NCI-H524 treated with DMSO at 0.1 percent for 48 hours (cell line): ENCODE data around the gene ABL1.
A peak's percentile ranks its signal among the peaks of the same experiment; 100 is the strongest.

ENCODE experiments used
- DNase-seq: peaks from one replicate; lab custom pipeline; 2025; lab: John Stamatoyannopoulos, UW

Gene ABL1

DNA sequence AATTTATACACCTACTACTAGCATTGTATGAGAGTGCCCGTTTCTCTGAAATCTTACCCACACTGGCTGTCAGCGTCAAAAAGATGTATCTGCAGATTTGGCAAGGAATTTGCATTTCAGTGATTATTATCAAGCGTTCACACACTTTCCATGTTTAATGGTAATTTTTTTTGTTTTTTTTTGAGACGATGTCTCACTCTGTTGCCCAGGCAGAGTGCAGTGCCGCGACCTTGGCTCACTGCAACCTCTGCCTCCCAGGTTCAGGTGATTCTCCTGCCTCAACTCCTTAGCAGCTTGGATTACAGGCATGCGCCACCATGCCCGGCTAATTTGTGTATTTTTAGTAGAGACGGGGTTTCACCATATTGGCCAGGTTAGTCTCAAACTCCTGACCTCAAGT is 14.3 kb downstream of the ABL1 start:
- no peak for DNase-seq

DNA sequence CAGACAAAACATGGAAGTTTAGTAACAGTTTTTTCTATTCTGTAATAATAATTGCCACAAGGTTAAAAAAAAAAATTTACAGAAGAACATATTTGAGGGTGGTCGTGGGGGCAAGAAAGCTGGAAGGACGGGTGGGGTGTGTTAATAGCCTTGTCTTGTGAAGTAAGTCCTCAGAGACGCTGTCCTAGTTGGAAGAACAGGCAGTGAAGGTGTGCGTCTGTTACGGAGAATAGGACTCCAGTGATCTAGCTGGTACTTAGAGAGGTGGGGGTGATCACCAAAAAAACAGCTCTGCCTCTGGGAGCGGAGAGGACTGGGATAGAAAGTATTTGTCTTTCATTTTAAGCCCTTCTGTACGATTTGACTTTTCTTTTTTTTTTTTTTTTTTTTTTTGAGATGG is 17.7 kb downstream of the ABL1 start:
- DNase-seq = no peak

DNA sequence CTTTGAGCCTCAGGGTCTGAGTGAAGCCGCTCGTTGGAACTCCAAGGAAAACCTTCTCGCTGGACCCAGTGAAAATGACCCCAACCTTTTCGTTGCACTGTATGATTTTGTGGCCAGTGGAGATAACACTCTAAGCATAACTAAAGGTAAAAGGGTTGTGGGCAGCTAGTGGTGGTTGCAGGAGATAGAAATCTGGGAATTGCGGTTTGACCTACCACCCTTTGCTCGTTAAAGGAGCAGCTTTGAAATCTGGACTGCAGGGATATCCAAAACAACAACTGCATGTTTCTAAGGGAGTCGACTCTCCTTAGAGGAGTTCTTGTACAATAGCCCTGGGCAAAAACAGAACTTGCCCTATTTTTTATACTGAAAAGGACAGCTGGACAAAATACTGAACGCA is 19.0 kb downstream of the ABL1 start:
- DNase-seq = no peak

GRCh38 chr9:130854835-130855234 is 19.8 kb downstream of the ABL1 start:
- no peak for DNase-seq

DNA sequence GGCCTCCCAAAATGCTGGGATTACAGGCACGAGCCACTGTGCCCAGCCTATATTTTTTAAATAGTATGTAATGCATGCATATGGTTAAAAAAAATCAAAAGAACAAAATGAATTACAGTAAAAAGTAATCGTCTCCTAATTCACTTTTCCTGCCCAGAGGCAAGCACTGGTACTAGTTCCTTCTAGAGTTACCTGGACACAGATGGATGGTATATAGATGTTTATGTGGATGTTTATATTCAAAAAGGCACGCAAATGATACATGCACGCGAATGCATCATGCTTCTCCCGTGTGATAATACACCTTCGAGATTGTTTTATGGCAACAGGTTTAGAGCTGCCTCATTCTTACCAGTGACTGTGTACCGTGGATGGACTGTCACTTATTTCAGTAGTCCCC is 21.4 kb downstream of the ABL1 start:
- no peak for DNase-seq

DNA sequence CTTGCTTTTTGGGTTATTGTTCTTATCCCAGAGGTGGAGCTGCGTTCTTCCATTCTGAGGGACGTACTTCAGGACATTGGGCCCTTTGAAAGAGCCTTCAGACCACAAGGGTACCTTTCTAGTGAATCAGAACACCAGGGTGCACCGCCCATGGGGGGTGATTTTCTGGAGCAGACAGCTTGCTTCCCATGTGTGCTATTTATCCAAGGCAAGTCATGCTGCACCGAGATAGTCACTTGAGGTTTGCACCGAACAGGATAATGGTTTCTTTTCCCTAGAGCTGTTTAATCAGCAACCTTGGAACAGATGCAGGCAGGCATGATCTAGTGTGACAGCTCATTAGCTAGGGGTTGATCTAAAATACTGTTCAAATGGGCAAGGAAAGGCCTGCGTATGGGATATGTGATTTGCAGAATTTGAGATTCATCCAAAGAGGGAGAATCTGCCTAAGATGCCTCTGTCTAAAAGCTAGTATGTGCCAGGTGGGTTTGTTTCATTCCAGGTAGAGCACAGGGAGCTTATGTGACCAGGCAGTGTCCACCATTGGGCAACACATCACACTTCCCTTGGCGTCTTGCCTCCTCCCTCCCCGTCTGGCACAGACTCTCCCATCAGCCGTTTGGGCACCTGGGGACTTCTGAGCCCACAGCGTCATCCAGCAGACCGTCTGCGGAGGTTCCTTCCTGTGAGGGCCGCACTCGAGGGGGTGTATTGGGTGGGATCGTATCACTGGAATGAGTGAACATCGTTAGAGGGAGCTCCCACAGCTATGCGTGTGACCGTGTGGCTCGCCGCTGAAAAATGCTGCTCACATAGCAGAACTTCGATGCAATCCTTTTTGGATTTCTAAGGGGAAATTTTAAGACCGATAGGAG is 23.0 kb downstream of the ABL1 start:
- no peak for DNase-seq

GRCh38 chr9:130858739-130859705 is 24.0 kb downstream of the ABL1 start:
- no peak for DNase-seq

- DNase-seq = no peak
Observed at GRCh38 chr9:130860458-130861316, 25.6 kb downstream of the ABL1 start.

- DNase-seq = no peak
Observed at GRCh38 chr9:130861372-130862180, 26.5 kb downstream of the ABL1 start.

- DNase-seq = no peak
Observed at GRCh38 chr9:130862217-130862616, 27.2 kb downstream of the ABL1 start.

DNA sequence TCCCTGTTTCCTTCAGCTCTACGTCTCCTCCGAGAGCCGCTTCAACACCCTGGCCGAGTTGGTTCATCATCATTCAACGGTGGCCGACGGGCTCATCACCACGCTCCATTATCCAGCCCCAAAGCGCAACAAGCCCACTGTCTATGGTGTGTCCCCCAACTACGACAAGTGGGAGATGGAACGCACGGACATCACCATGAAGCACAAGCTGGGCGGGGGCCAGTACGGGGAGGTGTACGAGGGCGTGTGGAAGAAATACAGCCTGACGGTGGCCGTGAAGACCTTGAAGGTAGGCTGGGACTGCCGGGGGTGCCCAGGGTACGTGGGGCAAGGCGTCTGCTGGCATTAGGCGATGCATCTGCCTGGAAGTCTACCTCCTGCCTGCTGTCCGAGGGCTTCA is 27.7 kb downstream of the ABL1 start:
- no peak for DNase-seq

DNA sequence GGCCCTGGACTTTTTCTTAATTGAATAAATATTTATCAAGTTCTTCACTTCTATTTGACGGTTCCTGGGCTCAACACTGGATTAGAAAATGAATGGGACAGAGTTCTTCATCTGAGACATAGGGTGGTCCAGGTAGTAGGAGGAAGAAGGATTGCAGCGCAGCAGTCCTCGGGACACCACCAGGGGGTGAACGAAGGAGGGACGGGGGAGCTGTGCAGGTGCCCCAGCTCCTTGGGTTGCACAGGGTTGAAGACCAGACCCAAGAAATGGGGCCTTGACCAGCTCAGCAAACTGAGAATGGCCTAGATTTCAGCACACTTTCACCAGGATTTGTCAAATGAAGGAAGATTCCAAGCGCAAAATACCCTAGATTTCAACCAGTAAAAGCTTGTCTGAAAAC is 29.5 kb downstream of the ABL1 start:
- DNase-seq = no peak

- DNase-seq = no peak
Observed at GRCh38 chr9:130865921-130866320, 30.9 kb downstream of the ABL1 start.

- DNase-seq = peak; percentile 73
Observed at GRCh38 chr9:130866474-130866965, 31.5 kb downstream of the ABL1 start.

GRCh38 chr9:130867556-130867955 is 32.5 kb downstream of the ABL1 start:
- no peak for DNase-seq

GRCh38 chr9:130868230-130868629 is 33.2 kb downstream of the ABL1 start:
- no peak for DNase-seq

- no peak for DNase-seq
Observed at GRCh38 chr9:130869250-130869649, 34.2 kb downstream of the ABL1 start.

GRCh38 chr9:130870491-130871381 is 35.7 kb downstream of the ABL1 start:
- no peak for DNase-seq

GRCh38 chr9:130871395-130872062 is 36.5 kb downstream of the ABL1 start:
- no peak for DNase-seq
